Adrenal gland (tissue), 12 donors: ENCODE measurements around the gene C10orf105. TPM values are rescaled to one million over a fixed set of nuclear protein-coding genes. Genes with fewer than 3 reads are reported as not detected.

Experiments
- DNase-seq, 7 donors: peaks; one replicate each; pipeline ENCODE4 v3.0.0-alpha.2; 2019 to 2020
- H3K27ac ChIP-seq, 5 donors: fragments of 200-600 bp; sonication (generic) in 4 of 5; 1 replicate in 3 of 5; 2 replicates in 2 of 5; pipeline versions ENCODE4 v1.5.1 to v1.8.0; 2016 to 2020; ENCODE audit warnings: mild to moderate bottlenecking in 1 of 5
- H3K27me3 ChIP-seq: fragments of 200-600 bp; 2 replicates; pipeline ENCODE4 v1.8.0; 2021
- H3K36me3 ChIP-seq, 2 donors: fragments of 200-600 bp; replicated peaks in 1 of 2; 1 replicate in 1 of 2; 2 replicates in 1 of 2; pipeline versions ENCODE4 v1.5.1 to v1.8.0; 2018 to 2022
- H3K4me1 ChIP-seq, 2 donors: fragments of 200-600 bp; replicated peaks in 1 of 2; 1 replicate in 1 of 2; 2 replicates in 1 of 2; pipeline versions ENCODE4 v1.5.1 to v1.8.0; 2018 to 2021
- H3K4me3 ChIP-seq, 4 donors: fragments of 200-600 bp; sonication (generic) in 3 of 4; one replicate each; pipeline ENCODE4 v1.5.1; 2016 to 2018
- H3K9me3 ChIP-seq, 3 donors: fragments of 200-600 bp; sonication (generic) in 1 of 3; replicated peaks in 1 of 3; 1 replicate in 2 of 3; 2 replicates in 1 of 3; pipeline versions ENCODE4 v1.5.1 to v1.8.0; 2016 to 2021
- POLR2A ChIP-seq, 2 donors: fragments of 450-650 bp; IDR thresholded peaks; one replicate each; pipeline ENCODE4 v1.6.1; 2017; ENCODE audit warnings: antibody characterized with exemption in 2 of 2, mild to moderate bottlenecking in 2 of 2, moderate library complexity in 1 of 2
- WGBS, 4 donors: extraction: QIAGEN DNeasy Blood & Tissue Kit in 2 of 4; methylation state at CpG; one replicate each; pipeline versions ENCODE4 v1.1.5 to v1.1.7; 2013 to 2017; 5-methylcytosine and 5-hydroxymethylcytosine counted together
- intact Hi-C, 2 donors: fragments of 100-400 bp; cut with DNase I; formaldehyde crosslinking; loops; one replicate each; pipeline versions ENCODE4 v1.14.1 to v1.15.0; 2022 to 2023
- polyA plus RNA-seq, 3 donors: library from polyadenylated mRNA; stranded (reverse); fragments of 200-250 nt in 2 of 3; fragments of 350-450 nt in 1 of 3; fragmentation: Illumina TruSeq in 1 of 3; extraction: RNeasy Lipid Tissue Mini Kit (QIAGEN cat#74804) in 1 of 3; gene quantifications; one replicate each; pipeline ENCODE4 v1.2.3, GENCODE V29; 2013 to 2014
- total RNA-seq, 9 donors: library from RNA; depleted of rRNA in 4 of 9; stranded (reverse); fragments of >200 nt in 4 of 9; fragments of 120-200 nt in 1 of 9; fragmentation: NEBNext Ultra II Directional in 1 of 9; extraction: Animal tissue kit (Norgen Biotek cat#: 25700) in 1 of 9; gene quantifications; one replicate each; pipeline versions ENCODE4 v1.1.0 to v1.2.4, GENCODE V29; 2013 to 2023
- TF ChIP-seq, protein P1 (sequence below), 6 experiments: fragments of 450-650 bp in 4 of 6; fragments of 200-600 bp in 2 of 6; sonication (generic) in 1 of 6; IDR thresholded peaks; 1 replicate in 5 of 6; 2 replicates in 1 of 6; pipeline versions ENCODE4 v1.5.1 to v1.8.0; 2016 to 2021; ENCODE audit warnings: antibody characterized with exemption in 6 of 6, mild to moderate bottlenecking in 2 of 6, moderate library complexity in 1 of 6
- donor health status: healthy with polysubstance abuse.
- donor health status: Bipolar disorder and iron deficiency.
- donor health status: DM: yes; HTN: yes; CAD: no.
- donor health status: DM: no; HTN: no; CAD: no.
- donor health status: DM: no; HTN: no; CAD: no.
- donor health status: DM: yes; HTN: yes; CAD: no.

C10orf105 gene
- total and polyA plus RNA-seq, 12 donors = under 0.01 to 0.48 (median 0.07) TPM; not detected in 2

DNA sequence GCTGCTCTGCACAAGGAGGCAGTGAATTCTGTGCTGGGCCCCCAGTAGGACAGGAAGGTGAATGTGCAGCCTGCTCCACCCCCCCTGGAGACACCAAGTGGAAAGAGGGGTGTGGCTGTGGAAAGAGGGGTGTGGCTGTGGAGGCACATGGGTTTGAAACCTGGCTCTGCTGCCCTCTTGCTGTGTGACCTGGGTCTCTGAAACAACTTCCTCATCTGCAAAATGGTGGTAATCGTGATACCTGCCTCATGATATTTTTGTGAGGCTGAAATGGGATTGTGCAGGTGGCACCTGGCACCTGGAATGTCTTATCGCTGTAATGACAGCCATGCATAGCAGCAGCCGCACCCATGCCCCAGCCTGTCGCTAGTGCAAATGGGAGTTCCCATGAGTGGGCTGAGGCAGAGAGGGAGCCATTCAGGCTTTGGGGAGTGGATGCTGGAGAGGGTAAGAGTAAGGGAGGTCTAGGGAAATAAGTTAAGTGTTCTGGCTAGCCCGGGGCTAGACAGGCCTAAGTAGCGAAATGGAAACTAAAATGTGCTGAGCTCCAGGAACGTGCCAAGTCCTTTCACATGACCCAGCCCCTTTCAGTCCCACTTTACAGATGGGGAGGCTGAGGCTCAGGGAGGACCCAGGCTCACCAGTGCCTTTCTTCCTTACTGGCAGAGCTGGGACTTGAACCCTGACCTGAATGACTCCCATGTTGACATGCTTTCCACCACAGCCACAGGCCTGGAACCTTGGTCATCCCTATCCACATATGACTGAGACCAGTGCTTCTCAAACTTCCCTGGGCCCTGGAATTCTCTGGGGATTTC is 35.0 kb downstream of the C10orf105 start:
- Histone ChIP-seq H3K27ac (no peak overlapping the region), H3K36me3 (no peaks in the 10 kb centered on the region), H3K9me3 (no peaks in the 10 kb centered on the region), H3K27me3 (no peaks in the 10 kb centered on the region), H3K4me1 (no peaks in the 10 kb centered on the region), H3K4me3 (no peak overlapping the region)
- WGBS, 4 donors = 80 to 87% (median 84%) methylated on average over 6 to 7 of the region's 7 CpGs
- intact Hi-C loops = no loop called here
- TF ChIP-seq, protein P1, sequence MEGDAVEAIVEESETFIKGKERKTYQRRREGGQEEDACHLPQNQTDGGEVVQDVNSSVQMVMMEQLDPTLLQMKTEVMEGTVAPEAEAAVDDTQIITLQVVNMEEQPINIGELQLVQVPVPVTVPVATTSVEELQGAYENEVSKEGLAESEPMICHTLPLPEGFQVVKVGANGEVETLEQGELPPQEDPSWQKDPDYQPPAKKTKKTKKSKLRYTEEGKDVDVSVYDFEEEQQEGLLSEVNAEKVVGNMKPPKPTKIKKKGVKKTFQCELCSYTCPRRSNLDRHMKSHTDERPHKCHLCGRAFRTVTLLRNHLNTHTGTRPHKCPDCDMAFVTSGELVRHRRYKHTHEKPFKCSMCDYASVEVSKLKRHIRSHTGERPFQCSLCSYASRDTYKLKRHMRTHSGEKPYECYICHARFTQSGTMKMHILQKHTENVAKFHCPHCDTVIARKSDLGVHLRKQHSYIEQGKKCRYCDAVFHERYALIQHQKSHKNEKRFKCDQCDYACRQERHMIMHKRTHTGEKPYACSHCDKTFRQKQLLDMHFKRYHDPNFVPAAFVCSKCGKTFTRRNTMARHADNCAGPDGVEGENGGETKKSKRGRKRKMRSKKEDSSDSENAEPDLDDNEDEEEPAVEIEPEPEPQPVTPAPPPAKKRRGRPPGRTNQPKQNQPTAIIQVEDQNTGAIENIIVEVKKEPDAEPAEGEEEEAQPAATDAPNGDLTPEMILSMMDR (IDR thresholded peaks at IDR 0.05) = no peak
- no peak for TF ChIP-seq POLR2A (IDR thresholded peaks at IDR 0.05)
- no peak for DNase-seq

DNA sequence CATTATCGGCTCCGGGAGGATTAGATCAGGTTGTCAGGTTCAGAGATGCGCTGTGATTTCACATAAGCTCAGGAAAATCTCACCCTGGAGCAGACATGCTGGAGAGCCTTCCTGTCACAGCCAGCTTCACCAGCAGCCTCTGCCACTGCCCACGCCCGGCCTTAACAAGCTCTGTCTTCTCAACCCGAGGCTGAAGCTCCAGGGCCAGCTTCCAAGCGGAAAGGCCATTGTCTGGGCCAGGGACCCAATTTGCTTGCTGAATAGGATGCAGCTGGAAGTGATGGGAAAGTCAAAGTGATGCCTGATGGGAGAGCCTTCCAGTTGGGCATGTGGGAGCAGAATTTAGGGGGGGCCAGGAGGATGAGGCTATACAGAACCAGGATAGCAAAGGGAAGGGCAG is 36.3 kb downstream of the C10orf105 start:
- TF ChIP-seq, protein P1 (IDR thresholded peaks at IDR 0.05) = no peak
- no peak for TF ChIP-seq POLR2A (IDR thresholded peaks at IDR 0.05)
- Histone ChIP-seq H3K4me3 (no peak overlapping the region), H3K4me1 (no peaks in the 10 kb centered on the region), H3K27ac (no peak overlapping the region), H3K9me3 (no peaks in the 10 kb centered on the region), H3K27me3 (no peaks in the 10 kb centered on the region), H3K36me3 (no peaks in the 10 kb centered on the region)
- DNase-seq = no peak
- WGBS, 4 donors = 68 to 86% (median 73%) methylated on average over 5 to 7 of the region's 7 CpGs
- intact Hi-C loops = no loop called here

DNA sequence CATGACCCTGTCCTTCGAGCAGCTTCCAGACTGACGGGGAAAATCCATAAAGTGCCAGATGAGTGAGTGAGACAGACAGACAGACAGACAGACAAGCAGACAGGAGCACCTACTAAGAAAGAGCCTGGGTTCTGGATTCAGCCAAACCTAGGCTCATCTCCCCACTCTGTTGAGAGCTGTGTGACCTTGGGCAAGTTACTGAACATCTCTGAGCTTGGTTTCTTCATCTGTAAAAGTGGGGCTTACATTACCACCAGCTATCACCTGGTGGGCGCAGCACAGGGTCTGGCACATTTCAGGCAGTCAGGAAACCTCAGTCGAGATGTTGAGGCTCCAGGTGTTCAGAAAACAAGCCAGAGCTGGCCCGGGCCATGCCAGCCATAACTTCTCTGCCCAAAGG is 37.6 kb downstream of the C10orf105 start:
- H3K27me3 ChIP-seq = no peaks in the 10 kb centered on the region

DNA sequence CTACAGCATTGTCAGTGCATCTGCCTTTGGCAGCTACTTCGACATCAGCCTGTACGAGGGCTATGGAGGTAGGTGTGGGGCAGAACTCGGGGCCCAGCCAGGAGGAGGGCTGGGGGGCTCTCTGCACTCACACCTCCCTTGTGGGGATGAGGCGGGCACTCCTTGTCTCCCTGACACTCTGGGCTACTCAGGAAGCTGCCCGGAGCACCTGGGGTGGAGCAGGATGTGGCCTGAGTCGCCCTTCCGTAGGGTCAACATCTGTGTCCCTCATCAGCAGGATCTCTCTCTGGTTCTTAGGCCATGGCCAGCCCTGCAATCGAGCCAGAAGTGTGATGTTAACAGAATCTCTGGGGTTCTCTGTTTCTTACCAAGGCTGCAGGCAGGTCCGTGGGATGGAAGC is 40.2 kb downstream of the C10orf105 start:
- H3K4me3 ChIP-seq = no peak overlapping the region
- peak in 1 of 7 donors; percentile 32 for DNase-seq
- H3K36me3 ChIP-seq = no peaks in the 10 kb centered on the region
- no peaks in the 10 kb centered on the region for H3K4me1 ChIP-seq
- no peaks in the 10 kb centered on the region for H3K9me3 ChIP-seq
- no peaks in the 10 kb centered on the region for H3K27me3 ChIP-seq
- intact Hi-C loops = no loop called here
- no peak overlapping the region for H3K27ac ChIP-seq
- 75 to 88% (median 78%) methylated on average over 3 to 9 of the region's 9 CpGs for WGBS, 4 donors
- TF ChIP-seq, protein P1 (IDR thresholded peaks at IDR 0.05) = no peak
- no peak for TF ChIP-seq POLR2A (IDR thresholded peaks at IDR 0.05)

More for the DNA sequence above, 37.6 kb downstream of the C10orf105 start:
- intact Hi-C loops = no loop called here
- Histone ChIP-seq H3K27ac (no peak overlapping the region), H3K4me1 (no peaks in the 10 kb centered on the region), H3K36me3 (no peaks in the 10 kb centered on the region), H3K9me3 (no peaks in the 10 kb centered on the region), H3K4me3 (no peak overlapping the region)
- TF ChIP-seq POLR2A (IDR thresholded peaks at IDR 0.05) = no peak
- TF ChIP-seq, protein P1 (IDR thresholded peaks at IDR 0.05) = no peak
- 86 to 100% (median 90%) methylated on average over 3 to 5 of the region's 5 CpGs for WGBS, 4 donors
- no peak for DNase-seq
